GM12878 (cell line): Measurements from ENCODE around the gene HAP1. TPM values are rescaled to one million over a fixed set of nuclear protein-coding genes. Genes with fewer than 3 reads are reported as not detected.

Experiments used
- ATAC-seq: fragments of 200-7000 bp; cut with Tn5 transposase; 3 replicates; pipeline ENCODE4 v1.9.1; 2020; ENCODE audit warnings: mild to moderate bottlenecking, moderate library complexity
- BruUV-seq: library from RNA; stranded (reverse); fragments of 400-500 nt; replicated peaks from 2 replicates; lab custom pipeline; 2021; lab: Mats Ljungman, UMichigan
- CTCF ChIA-PET: fragments of 300-600 bp; sonication (Branson Sonifier 250); formaldehyde crosslinking; extraction: SDS; loops from one replicate; lab custom pipeline; 2021; ENCODE audit warnings: inconsistent platforms; lab: Yijun Ruan, JAX
- POLR2A ChIA-PET: fragments of 350-600 bp; formaldehyde crosslinking; extraction: SDS; loops from one replicate; lab custom pipeline; 2021; ENCODE audit warnings: inconsistent platforms; lab: Charles Lee
- RAD21 ChIA-PET: fragments of 300-600 bp; sonication (Branson Sonifier 250); formaldehyde crosslinking; loops from one replicate; lab custom pipeline; 2023; ENCODE audit warnings: antibody characterized with exemption; ENCODE audit not compliant: unreplicated experiment; lab: Charles Lee
- SMC1A ChIA-PET: fragments of 300-600 bp; sonication (Branson Sonifier 250); formaldehyde crosslinking; loops from one replicate; lab custom pipeline; 2023; ENCODE audit not compliant: unreplicated experiment, uncharacterized antibody; lab: Charles Lee
- DNase-seq: peaks from one replicate; pipeline ENCODE4 v3.0.0-alpha.2; 2011; ENCODE audit warnings: low read depth, low spot score
- FAIRE-seq: peaks from 3 replicates; lab custom pipeline; 2011; peaks lifted over from hg19 to GRCh38; lab: Jason Lieb, UNC
- H2AFZ ChIP-seq: 2 replicates; pipeline ENCODE4 v1.6.0; 2011; ENCODE audit warnings: low read depth, low read length, control low read depth; ENCODE audit not compliant: control insufficient read depth
- H3K27ac ChIP-seq: 2 replicates; pipeline ENCODE4 v1.5.1; 2011; ENCODE audit warnings: control low read depth; ENCODE audit not compliant: control insufficient read depth, insufficient read depth
- H3K27me3 ChIP-seq, 2 experiments: replicated peaks in 1 of 2; 2 replicates each; pipeline versions ENCODE4 v1.6.0 to v1.6.1; 2011; ENCODE audit warnings: low read length in 1 of 2; ENCODE audit not compliant: control insufficient read depth in 2 of 2, insufficient read depth in 2 of 2
- H3K36me3 ChIP-seq, 2 experiments: 2 replicates each; pipeline ENCODE4 v1.5.1; 2011; ENCODE audit warnings: low read length in 1 of 2; ENCODE audit not compliant: control insufficient read depth in 2 of 2, insufficient read depth in 2 of 2
- H3K4me1 ChIP-seq: 2 replicates; pipeline ENCODE4 v1.6.1; 2011; ENCODE audit warnings: mild to moderate bottlenecking, low read length, moderate library complexity, mixed read lengths; ENCODE audit not compliant: control insufficient read depth, insufficient read depth
- H3K4me2 ChIP-seq: 2 replicates; pipeline ENCODE4 v1.6.0; 2011; ENCODE audit warnings: control low read depth; ENCODE audit not compliant: control insufficient read depth, insufficient read depth
- H3K4me3 ChIP-seq: fragments of 200-600 bp; sonication (generic); 2 replicates; pipeline ENCODE4 v1.5.1; 2016
- H3K79me2 ChIP-seq: 2 replicates; pipeline ENCODE4 v1.6.0; 2011; ENCODE audit warnings: low read length; ENCODE audit not compliant: control insufficient read depth, insufficient read depth
- H3K9ac ChIP-seq: 2 replicates; pipeline ENCODE4 v1.8.0; 2011; ENCODE audit warnings: low read length, control low read depth, mixed read lengths; ENCODE audit not compliant: control insufficient read depth, insufficient read depth
- H3K9me3 ChIP-seq: replicated peaks from 3 replicates; pipeline ENCODE4 v1.5.1; 2011; ENCODE audit warnings: mild to moderate bottlenecking, low read length; ENCODE audit not compliant: control insufficient read depth, insufficient read depth
- H4K20me1 ChIP-seq: 2 replicates; pipeline ENCODE4 v1.6.0; 2011; ENCODE audit not compliant: control insufficient read depth, insufficient read depth
- ASH2L ChIP-seq: fragments of 300-600, 200-600 bp; sonication (generic); IDR thresholded peaks from 2 replicates; pipeline ENCODE4 v1.6.1; 2017; ENCODE audit warnings: low read depth, mild to moderate bottlenecking, borderline replicate concordance
- CHD1 ChIP-seq: IDR thresholded peaks from 2 replicates; pipeline ENCODE4 v1.6.1; 2012; ENCODE audit warnings: low read depth, low read length, improper control_type of control experiment
- CUX1 ChIP-seq: IDR thresholded peaks from 2 replicates; pipeline ENCODE4 v1.6.1; 2012; ENCODE audit warnings: improper control_type of control experiment, low read depth, low read length; ENCODE audit not compliant: insufficient replicate concordance
- GATAD2B ChIP-seq: fragments of 450-650 bp; conservative IDR thresholded peaks from 2 replicates; pipeline ENCODE4 v1.6.1; 2017; ENCODE audit warnings: low read depth, mild to moderate bottlenecking, moderate library complexity
- NRF1 ChIP-seq: conservative IDR thresholded peaks from 2 replicates; pipeline ENCODE4 v1.6.1; 2011; ENCODE audit warnings: mild to moderate bottlenecking, low read depth, low read length, improper control_type of control experiment
- POU2F2 ChIP-seq: IDR thresholded peaks from 3 replicates; pipeline ENCODE4 v1.6.1; 2011; ENCODE audit warnings: low read depth, mild to moderate bottlenecking, low read length, borderline replicate concordance
- RELA ChIP-seq: fragments of 450-650 bp; IDR thresholded peaks from 2 replicates; pipeline ENCODE4 v1.8.0; 2014; ENCODE audit warnings: borderline replicate concordance; ENCODE audit not compliant: partially characterized antibody
- SMAD5 ChIP-seq: IDR thresholded peaks from 2 replicates; pipeline ENCODE4 v1.6.1; 2016; ENCODE audit warnings: antibody characterized with exemption, low read depth
- SMC3 ChIP-seq: IDR thresholded peaks from 2 replicates; pipeline ENCODE4 v1.6.1; 2011; ENCODE audit warnings: low read length, improper control_type of control experiment, borderline replicate concordance
- SRF ChIP-seq, 2 experiments: IDR thresholded peaks; 2 replicates each; pipeline ENCODE4 v1.6.1; 2011; ENCODE audit warnings: low read depth in 2 of 2, low read length in 2 of 2, mild to moderate bottlenecking in 1 of 2, moderate library complexity in 1 of 2
- ZBED1 ChIP-seq: IDR thresholded peaks from 2 replicates; pipeline ENCODE4 v1.6.1; 2016; ENCODE audit warnings: borderline replicate concordance
- ZBTB33 ChIP-seq: fragments of 450-650 bp; IDR thresholded peaks from 2 replicates; pipeline ENCODE4 v1.6.1; 2017; ENCODE audit warnings: mild to moderate bottlenecking
- ZNF207 ChIP-seq: fragments of 450-650 bp; IDR thresholded peaks from 2 replicates; pipeline ENCODE4 v1.6.1; 2014; ENCODE audit warnings: antibody characterized with exemption, mild to moderate bottlenecking, borderline replicate concordance
- ZNF274 ChIP-seq: IDR thresholded peaks from one replicate; pipeline ENCODE4 v1.8.0; 2011; ENCODE audit not compliant: insufficient read length, insufficient read depth
- ZZZ3 ChIP-seq: IDR thresholded peaks from 2 replicates; pipeline ENCODE4 v1.6.1; 2011; ENCODE audit warnings: low read depth; ENCODE audit not compliant: control insufficient read depth, insufficient read length
- WGBS: methylation state at CpG from one replicate; pipeline ENCODE4 v1.1.6; 2016; ENCODE audit warnings: low lambda C conversion rate; ENCODE audit not compliant: insufficient replicate concordance, insufficient coverage; ENCODE audit errors: missing lambda C conversion rate; 5-methylcytosine and 5-hydroxymethylcytosine counted together
- in situ Hi-C: fragments of 300-500 bp; cut with MboI; formaldehyde crosslinking; loops from 9 replicates; pipeline ENCODE4 v1.14.3; 2018; ENCODE audit warnings: mixed read lengths
- intact Hi-C: fragments of 100-400 bp; cut with micrococcal nuclease; formaldehyde crosslinking; loops from one replicate; pipeline ENCODE4 v1.14.2; 2022; ENCODE audit not compliant: unreplicated experiment
- polyA plus RNA-seq, 11 experiments: library from polyadenylated mRNA; depleted of rRNA in 4 of 11; unstranded in 6 of 11; stranded (reverse) in 5 of 11; fragments of >200 nt; fragmentation: Nextera tagmentation in 4 of 11; fragmentation: Illumina TruSeq in 1 of 11; extraction: Ambion mirVana in 4 of 11; extraction: Trizol in 1 of 11; gene quantifications; 1 replicate in 1 of 11; 2 replicates in 10 of 11; pipeline versions ENCODE4 v1.2.1 to v1.2.3, GENCODE V29; 2011 to 2016; ENCODE audit warnings: inconsistent platforms in 2 of 11, missing spikeins in 2 of 11, low read depth in 1 of 11
- total RNA-seq, 4 experiments: library from RNA; depleted of rRNA in 3 of 4; stranded (reverse); fragments of >200 nt in 3 of 4; fragmentation: Illumina TruSeq in 1 of 4; extraction: Trizol in 1 of 4; gene quantifications; 2 replicates each; pipeline versions ENCODE4 v1.2.1 to v1.2.3, GENCODE V29; 2013 to 2021

Gene HAP1
- total and polyA plus RNA-seq, 10 of the 15 experiments (the other 5 are each of a cell fraction or from before 2014, with no cell fraction given), result not detected

GRCh38 chr17:41678907-41679739, 55.3 kb downstream of the HAP1 start:
- Histone ChIP-seq H3K9ac (peak overlapping the region; percentile 73), H3K4me3 (peak overlapping the region; percentile 51), H3K27ac (peak overlapping the region; percentile 88), H4K20me1 (no peaks in the 10 kb centered on the region), H3K36me3 (no peaks in the 10 kb centered on the region), H3K4me1 (peaks cover 7% of the 10 kb centered on the region), H3K27me3 (no peaks in the 10 kb centered on the region), H2AFZ (peak overlapping the region; percentile 76), H3K79me2 (no peaks in the 10 kb centered on the region), H3K9me3 (no peaks in the 10 kb centered on the region; the same call in 2 of the 3 replicates), H3K4me2 (peak overlapping the region; percentile 90)
- peak; percentile 84 for DNase-seq
- WGBS, result 0% methylated on average over 6 of the region's 6 CpGs
- peak; percentile 86 for FAIRE-seq
- BruUV-seq, result no TSS peak
- ChIA-PET CTCF (interaction anchor here (0.6 to 9.5 kb wide), 8 partner anchors 11 to 1125 kb away, joined by 3 to 265 read pairs (median 8); partner anchors contain the start of gene EIF1), RAD21 (interaction anchor here (0.6 to 6.5 kb wide), 9 partner anchors 10 to 1116 kb away, joined by 3 to 105 read pairs (median 5); partner anchors contain the start of gene EIF1), POLR2A (interaction anchor here (0.6 to 7.3 kb wide), 9 partner anchors 11 to 1560 kb away, joined by 3 to 177 read pairs (median 4); partner anchors contain the start of genes EIF1, JUP and KLHL11), SMC1A (interaction anchor here (0.7 to 7.5 kb wide), 7 partner anchors 11 to 1076 kb away, joined by 3 to 122 read pairs (median 3); partner anchors contain the start of genes CNP and EIF1)
- in situ Hi-C loops (loop anchor here (10.0 to 25.0 kb wide), 3 partner anchors 1354 to 1683 kb away; partner anchors contain the start of gene TMEM106A), intact Hi-C loops (loop anchor here (1.0 kb wide), 1 partner anchor 9 kb away; the partner anchor contains the start of gene EIF1)
- ATAC-seq, result peak; percentile 82
- TF ChIP-seq ZNF274 (no peak), ZBTB33 (no peak), NRF1 (no peak), ZBED1 (no peak), RELA (no peak), CUX1 (no peak), SMAD5 (no peak), ZZZ3 (no peak), ASH2L (0 out of 2 replicates have a peak, but pooled peaks have one; percentile 57), SMC3 (peak; percentile 42; the same call in 1 of the 2 replicates), CHD1 (no peak), POU2F2 (peak; percentile 96), SRF (IDR thresholded peaks at IDR 0.05; ENCODE audit: low read depth in 2 of 2, low read length in 2 of 2) (no peak), ZNF207 (no peak), GATAD2B (0 out of 2 replicates have a peak, but pooled peaks have one; percentile 34)
